GM18505 (cell line): ENCODE measurements around the gene ACBD6.

Experiments used
- ATAC-seq: cut with Tn5 transposase; IDR thresholded peaks from one replicate; pipeline ENCODE4 v1.9.1; 2021; ENCODE audit not compliant: unreplicated experiment
- POLR2A ChIP-seq: IDR thresholded peaks from 4 replicates; pipeline ENCODE4 v1.6.1; 2011; ENCODE audit warnings: borderline replicate concordance; ENCODE audit not compliant: insufficient read depth, insufficient read length; ENCODE audit errors: extremely low read depth

Gene ACBD6

GRCh38 chr1:180376800-180377199, 125.6 kb downstream of the ACBD6 start:
- ATAC-seq = no peak
- TF ChIP-seq POLR2A = no peak

- no peak for TF ChIP-seq POLR2A
- no peak for ATAC-seq
These were observed 126.1 kb downstream of the ACBD6 start for GRCh38 chr1:180376253-180376652.

DNA sequence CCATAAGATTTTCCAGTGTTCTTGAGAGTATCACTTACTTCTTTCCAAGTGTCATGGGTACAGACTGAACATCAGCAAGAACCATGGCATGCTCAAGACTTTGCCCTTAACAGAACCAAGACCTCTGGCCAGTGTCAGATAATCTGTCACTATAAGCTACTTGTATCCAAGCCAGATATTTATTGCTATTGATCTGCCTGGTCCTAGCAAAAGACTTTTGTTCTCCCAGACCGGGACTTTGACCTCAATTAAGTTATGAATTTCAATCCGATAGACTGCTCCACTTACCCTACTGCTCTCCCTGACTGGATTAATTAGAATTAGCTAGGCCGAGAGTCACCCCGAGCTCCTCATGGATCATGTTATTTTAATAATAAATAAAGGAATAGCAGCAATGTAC, 129.6 kb downstream of the ACBD6 start:
- ATAC-seq = no peak
- no peak for TF ChIP-seq POLR2A

DNA sequence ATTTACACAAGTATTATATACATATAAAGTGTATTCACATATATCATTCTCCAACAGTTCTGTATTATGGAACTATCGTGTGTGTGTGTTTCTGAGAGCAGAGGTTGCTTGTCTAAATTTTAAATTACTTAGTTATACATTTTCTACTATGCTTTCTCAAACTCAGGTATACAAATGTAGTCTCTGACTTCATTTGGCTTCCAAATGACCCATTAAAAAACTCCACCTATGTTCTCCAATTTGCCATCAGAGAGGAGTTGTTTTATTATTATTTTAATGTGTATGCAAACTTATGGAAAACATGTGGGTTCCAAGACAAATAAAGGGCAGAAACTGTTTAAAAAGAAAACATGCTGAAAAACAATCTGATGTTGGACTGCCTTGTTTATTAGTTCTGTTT, 131.8 kb downstream of the ACBD6 start:
- TF ChIP-seq POLR2A = no peak
- no peak for ATAC-seq

- TF ChIP-seq POLR2A = no peak
- no peak for ATAC-seq
These were observed 132.2 kb downstream of the ACBD6 start for GRCh38 chr1:180370188-180370587.

DNA sequence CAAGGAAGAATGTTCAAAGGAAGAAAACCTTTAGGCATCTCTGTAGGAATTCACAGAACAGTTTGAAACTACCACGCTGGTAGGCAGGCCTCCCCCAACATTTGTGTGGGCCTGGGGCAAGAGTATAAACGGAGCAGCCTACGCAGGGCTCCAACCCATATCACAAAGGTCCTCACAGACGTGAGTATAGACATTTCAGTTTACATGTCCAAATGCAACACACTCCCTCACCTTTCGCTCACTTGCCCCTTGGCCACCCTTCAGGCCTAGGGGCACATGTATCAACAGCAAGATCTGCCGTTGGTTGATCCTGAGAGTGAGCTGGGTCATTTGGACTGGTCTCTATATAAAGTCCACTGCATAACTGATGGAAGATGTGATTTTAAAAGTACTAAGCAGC, 133.3 kb downstream of the ACBD6 start:
- no peak for TF ChIP-seq POLR2A
- ATAC-seq = no peak

- no peak for ATAC-seq
- TF ChIP-seq POLR2A = no peak
These were observed 135.9 kb downstream of the ACBD6 start for GRCh38 chr1:180366371-180367068.

DNA sequence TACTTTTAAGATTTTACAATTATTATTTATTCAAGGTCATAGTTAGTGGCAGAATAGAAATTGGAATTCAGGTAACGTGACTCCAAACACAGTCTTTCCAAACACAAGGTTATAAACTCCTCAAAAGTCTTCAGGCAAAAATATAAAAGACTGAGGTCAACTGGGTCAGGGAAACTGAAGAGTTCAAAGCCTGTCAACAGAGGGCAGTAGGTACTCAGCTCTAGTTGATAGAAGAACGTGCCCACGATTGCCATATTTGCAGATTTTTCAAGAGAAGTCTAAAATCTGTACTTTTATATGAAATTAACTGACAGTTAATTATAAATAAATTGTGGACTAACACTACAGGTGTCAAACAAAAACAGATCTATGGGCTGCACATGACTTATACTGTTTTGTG, 137.3 kb downstream of the ACBD6 start:
- ATAC-seq = no peak
- no peak for TF ChIP-seq POLR2A

- no peak for TF ChIP-seq POLR2A
- no peak for ATAC-seq
These were observed 139.0 kb downstream of the ACBD6 start for GRCh38 chr1:180363246-180363995.

DNA sequence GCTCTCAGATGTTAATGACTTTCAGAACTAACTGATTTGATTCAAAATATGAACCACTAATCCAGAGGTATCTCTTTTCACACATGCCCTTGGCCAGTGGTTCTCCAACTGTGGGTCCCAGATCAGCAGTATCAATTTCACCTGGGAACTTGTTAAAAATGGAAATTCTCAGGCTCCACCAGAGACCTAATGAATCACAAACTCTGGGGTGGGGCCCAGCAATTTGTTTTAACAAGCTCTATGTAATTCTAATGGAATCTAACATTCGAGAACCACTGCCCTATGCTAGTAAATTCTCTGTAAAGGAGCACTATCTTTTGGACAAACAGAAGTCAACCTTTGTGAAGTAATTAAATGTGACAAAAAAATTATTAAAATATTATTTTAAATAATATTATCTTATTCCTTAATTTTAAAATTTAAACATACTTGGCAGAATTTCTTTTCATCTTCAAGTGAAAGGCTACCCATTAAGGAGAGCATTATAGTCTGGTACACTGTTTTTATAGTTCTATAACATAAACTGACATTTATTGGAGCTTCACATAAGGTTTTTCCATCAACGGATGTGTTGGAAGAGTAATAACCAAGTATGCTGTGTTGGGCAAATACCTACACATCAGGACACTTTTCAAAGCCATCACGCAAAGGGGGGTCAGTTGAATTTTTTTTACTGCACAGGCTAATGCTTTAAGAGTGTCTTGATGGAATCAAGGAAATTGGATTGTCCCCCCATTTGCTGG, 141.9 kb downstream of the ACBD6 start:
- no peak for ATAC-seq
- no peak for TF ChIP-seq POLR2A

DNA sequence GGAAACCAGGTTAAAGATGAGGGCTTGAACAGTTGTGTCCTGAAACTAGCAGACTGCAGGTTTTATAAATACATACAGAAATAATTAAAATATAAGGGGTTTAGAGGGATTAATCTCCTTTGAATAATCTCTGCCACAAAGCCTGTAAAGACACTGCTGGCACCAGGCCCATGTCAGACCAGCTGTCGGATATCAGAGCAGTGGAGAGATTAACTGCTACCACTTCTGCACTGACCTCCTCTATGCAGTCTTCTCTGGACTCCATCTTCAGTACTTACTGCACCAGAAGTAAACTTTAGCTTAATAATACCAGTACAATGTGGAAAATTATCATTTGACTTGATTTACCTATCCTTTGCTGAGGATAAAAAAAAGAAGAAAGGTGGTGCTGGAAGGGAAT, 143.7 kb downstream of the ACBD6 start:
- ATAC-seq = no peak
- no peak for TF ChIP-seq POLR2A

GRCh38 chr1:180353945-180354344, 148.4 kb downstream of the ACBD6 start:
- ATAC-seq = no peak
- no peak for TF ChIP-seq POLR2A

GRCh38 chr1:180352588-180352987, 149.8 kb downstream of the ACBD6 start:
- ATAC-seq = no peak
- TF ChIP-seq POLR2A = no peak

- no peak for ATAC-seq
- TF ChIP-seq POLR2A = no peak
These were observed 150.4 kb downstream of the ACBD6 start for GRCh38 chr1:180352021-180352420.
